Measurements from ENCODE around the gene TSPYL2. TPM values are rescaled to one million over a fixed set of nuclear protein-coding genes. Genes with fewer than 3 reads are reported as not detected.

The TSPYL2 gene
- total RNA-seq, 6 donors from 2014 or later = 33.4 to 162 (median 46.6) TPM

DNA sequence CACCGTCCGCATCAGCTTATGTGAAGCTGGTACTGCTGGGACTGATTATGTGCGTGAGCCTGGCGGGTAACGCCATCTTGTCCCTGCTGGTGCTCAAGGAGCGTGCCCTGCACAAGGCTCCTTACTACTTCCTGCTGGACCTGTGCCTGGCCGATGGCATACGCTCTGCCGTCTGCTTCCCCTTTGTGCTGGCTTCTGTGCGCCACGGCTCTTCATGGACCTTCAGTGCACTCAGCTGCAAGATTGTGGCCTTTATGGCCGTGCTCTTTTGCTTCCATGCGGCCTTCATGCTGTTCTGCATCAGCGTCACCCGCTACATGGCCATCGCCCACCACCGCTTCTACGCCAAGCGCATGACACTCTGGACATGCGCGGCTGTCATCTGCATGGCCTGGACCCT lies 5.5 kb upstream of the TSPYL2 start:
- Histone ChIP-seq H3K4me1 (peaks cover 0 to 8% (median 0%) of the 10 kb centered on the region in 4 donors), H3K27ac (no peak overlapping the region), H3K4me3 (no peak overlapping the region), H3K9me3 (no peaks in the 10 kb centered on the region), H3K36me3 (no peaks in the 10 kb centered on the region), H3K27me3 (no peaks in the 10 kb centered on the region)
- TF ChIP-seq POLR2A (IDR thresholded peaks at IDR 0.05) (no peak), EP300 (IDR thresholded peaks at IDR 0.05) (no peak), POLR2AphosphoS5 (IDR thresholded peaks at IDR 0.05) (no peak)
- TF ChIP-seq, protein P1, sequence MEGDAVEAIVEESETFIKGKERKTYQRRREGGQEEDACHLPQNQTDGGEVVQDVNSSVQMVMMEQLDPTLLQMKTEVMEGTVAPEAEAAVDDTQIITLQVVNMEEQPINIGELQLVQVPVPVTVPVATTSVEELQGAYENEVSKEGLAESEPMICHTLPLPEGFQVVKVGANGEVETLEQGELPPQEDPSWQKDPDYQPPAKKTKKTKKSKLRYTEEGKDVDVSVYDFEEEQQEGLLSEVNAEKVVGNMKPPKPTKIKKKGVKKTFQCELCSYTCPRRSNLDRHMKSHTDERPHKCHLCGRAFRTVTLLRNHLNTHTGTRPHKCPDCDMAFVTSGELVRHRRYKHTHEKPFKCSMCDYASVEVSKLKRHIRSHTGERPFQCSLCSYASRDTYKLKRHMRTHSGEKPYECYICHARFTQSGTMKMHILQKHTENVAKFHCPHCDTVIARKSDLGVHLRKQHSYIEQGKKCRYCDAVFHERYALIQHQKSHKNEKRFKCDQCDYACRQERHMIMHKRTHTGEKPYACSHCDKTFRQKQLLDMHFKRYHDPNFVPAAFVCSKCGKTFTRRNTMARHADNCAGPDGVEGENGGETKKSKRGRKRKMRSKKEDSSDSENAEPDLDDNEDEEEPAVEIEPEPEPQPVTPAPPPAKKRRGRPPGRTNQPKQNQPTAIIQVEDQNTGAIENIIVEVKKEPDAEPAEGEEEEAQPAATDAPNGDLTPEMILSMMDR (IDR thresholded peaks at IDR 0.05) = no peak
- no peak for DNase-seq
- ATAC-seq (ENCODE audit: low FRiP score in 2 of 2) = peak in 1 of 2 donors; percentile 2
- WGBS, 2 donors = 91 to 94% methylated on average over 16 to 21 of the region's 21 CpGs

DNA sequence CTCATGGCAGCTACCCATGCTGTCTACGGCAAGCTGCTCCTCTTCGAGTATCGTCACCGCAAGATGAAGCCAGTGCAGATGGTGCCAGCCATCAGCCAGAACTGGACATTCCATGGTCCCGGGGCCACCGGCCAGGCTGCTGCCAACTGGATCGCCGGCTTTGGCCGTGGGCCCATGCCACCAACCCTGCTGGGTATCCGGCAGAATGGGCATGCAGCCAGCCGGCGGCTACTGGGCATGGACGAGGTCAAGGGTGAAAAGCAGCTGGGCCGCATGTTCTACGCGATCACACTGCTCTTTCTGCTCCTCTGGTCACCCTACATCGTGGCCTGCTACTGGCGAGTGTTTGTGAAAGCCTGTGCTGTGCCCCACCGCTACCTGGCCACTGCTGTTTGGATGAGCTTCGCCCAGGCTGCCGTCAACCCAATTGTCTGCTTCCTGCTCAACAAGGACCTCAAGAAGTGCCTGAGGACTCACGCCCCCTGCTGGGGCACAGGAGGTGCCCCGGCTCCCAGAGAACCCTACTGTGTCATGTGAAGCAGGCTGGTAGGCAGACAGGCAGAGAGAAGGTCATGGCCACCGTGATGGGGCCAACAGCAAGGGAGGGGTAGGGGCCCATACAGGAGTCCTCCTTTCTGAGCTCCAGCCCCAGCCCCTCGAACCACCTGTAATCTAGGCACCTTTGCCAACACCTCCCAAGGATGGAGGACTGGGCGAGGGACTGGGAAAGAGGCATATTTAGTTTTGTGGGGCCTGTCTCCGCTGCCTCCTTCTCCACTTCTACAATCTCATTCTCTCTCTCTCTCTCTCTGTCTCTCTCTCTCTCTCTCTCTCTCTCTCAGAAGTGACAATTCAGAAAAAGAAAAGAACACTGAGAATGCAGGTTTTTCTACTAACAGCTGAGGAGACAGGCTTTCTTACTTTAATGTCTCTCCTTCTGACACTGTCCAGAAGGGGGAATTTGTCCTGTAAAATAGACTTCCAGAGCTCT lies 4.7 kb upstream of the TSPYL2 start:
- ATAC-seq (ENCODE audit: low FRiP score in 2 of 2) (no peak), DNase-seq (peak in 1 of 2 donors; percentile 57)
- WGBS, 2 donors = 95 to 96% methylated on average over 7 to 19 of the region's 27 CpGs
- Histone ChIP-seq H3K27me3 (no peaks in the 10 kb centered on the region), H3K4me1 (peaks cover 0 to 5% (median 0%) of the 10 kb centered on the region in 4 donors), H3K9me3 (no peaks in the 10 kb centered on the region), H3K4me3 (no peak overlapping the region), H3K36me3 (no peaks in the 10 kb centered on the region), H3K27ac (no peak overlapping the region)
- no peak for TF ChIP-seq POLR2A (IDR thresholded peaks at IDR 0.05)
- TF ChIP-seq, protein P1 (IDR thresholded peaks at IDR 0.05) = no peak
- TF ChIP-seq POLR2AphosphoS5 (IDR thresholded peaks at IDR 0.05) = no peak
- no peak for TF ChIP-seq EP300 (IDR thresholded peaks at IDR 0.05)

DNA sequence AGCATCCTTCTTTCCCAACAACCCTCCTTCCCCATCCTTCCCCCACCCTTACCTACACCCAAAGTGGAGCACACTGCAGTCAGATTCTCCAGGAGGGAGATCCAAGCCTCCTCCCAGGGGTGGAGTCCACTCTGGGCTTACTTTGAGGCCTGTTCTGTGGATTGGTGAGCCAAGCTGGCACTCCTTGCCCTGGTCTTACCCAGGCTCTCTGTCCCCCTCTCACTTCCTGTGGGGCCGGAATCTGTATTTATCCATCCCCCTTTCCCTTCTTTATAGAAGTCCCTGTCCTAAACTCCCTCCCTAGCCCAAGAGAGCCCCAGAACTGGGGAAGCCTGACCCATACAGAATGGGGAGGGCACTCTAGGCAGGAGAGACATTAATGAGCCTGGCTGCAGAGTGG lies 3.2 kb upstream of the TSPYL2 start:
- TF ChIP-seq EP300 (IDR thresholded peaks at IDR 0.05) (no peak), POLR2A (IDR thresholded peaks at IDR 0.05) (no peak), POLR2AphosphoS5 (IDR thresholded peaks at IDR 0.05) (no peak)
- TF ChIP-seq, protein P1 (IDR thresholded peaks at IDR 0.05) = no peak
- WGBS, 2 donors = 86 to 100% methylated on average over 1 of the region's 1 CpG
- no peak for DNase-seq
- no peak overlapping the region for H3K4me3 ChIP-seq
- H3K36me3 ChIP-seq = no peaks in the 10 kb centered on the region
- no peaks in the 10 kb centered on the region for H3K27me3 ChIP-seq
- no peaks in the 10 kb centered on the region for H3K9me3 ChIP-seq
- ATAC-seq (ENCODE audit: low FRiP score in 2 of 2) = no peak
- no peak overlapping the region for H3K27ac ChIP-seq
- peaks cover 0 to 5% (median 0%) of the 10 kb centered on the region in 4 donors for H3K4me1 ChIP-seq

DNA sequence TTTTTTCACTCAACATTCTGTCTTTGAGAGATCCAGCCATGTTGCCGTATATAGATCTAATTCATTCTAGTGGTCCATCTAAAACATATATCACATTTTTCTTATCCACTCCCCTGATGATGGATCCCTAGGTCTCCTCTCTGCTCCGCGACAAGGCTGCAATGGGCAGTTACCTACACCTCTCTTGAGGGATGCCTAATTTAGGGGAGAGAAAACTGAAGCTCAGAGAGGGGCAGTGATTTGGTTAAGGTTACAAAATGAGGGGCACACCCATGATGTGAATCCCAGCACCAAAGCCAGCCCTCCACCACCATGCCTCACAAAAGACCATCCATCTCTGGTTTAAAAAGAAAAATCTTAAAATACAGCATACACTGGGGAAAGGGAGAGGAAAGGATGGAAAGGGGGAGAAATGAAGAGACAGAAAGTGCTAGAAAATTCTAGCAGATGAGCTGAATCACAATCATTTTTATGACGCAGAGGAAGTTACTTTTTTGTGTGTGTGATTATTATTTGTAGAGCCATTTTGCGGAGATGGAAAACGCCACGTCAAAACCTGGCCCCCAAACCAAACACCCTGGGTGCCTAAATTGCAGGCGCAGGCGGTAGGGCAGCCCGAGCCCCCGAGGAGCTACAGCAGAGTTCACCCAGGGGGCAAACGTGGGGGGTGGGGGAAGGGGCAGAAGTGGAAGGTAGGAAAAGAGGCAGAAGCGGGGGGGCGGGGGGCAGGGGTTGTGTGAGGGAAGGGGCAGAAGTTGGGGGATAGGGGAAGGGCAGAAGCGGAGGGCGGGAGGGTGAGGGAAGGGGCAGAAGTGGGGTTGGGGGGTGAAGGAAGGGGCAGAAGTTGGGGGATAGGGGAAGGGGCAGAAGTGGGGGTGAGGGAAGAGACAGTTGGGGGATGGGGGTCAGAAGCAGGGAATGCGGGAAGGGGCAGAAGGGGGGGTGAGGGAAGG lies 1.3 kb upstream of the TSPYL2 start:
- 42 to 52% methylated on average over 5 to 11 of the region's 17 CpGs for WGBS, 2 donors
- Histone ChIP-seq H3K9me3 (no peaks in the 10 kb centered on the region), H3K4me1 (peaks cover 0 to 5% (median 1%) of the 10 kb centered on the region in 4 donors), H3K4me3 (peak overlapping the region in 3 of 4 donors; percentile 54 to 72 (median 69)), H3K27me3 (no peaks in the 10 kb centered on the region), H3K36me3 (peaks cover 0 to 9% (median 2%) of the 10 kb centered on the region in 4 donors), H3K27ac (peak overlapping the region; percentile 64 to 90 (median 88))
- DNase-seq (no peak), ATAC-seq (ENCODE audit: low FRiP score in 2 of 2) (no peak)
- no peak for TF ChIP-seq POLR2AphosphoS5 (IDR thresholded peaks at IDR 0.05)
- TF ChIP-seq POLR2A (IDR thresholded peaks at IDR 0.05) = no peak

All from upper lobe of left lung (tissue), 6 donors.